ENCODE results near the gene CHFR.
"Not testable (repeated sequence)": the region's sequence is repeated elsewhere in the genome, so short reads cannot be mapped to it uniquely, and the experiment has no call there.

CHFR gene

GRCh38 chr12:132874175-132874574, 13.2 kb downstream of the CHFR start:
- no peak for DNase-seq (ENCODE audit: low read depth in 2 of 2)

GRCh38 chr12:132873724-132874123, 13.7 kb downstream of the CHFR start:
- no peak for DNase-seq (ENCODE audit: low read depth in 2 of 2)

GRCh38 chr12:132872975-132873421, 14.4 kb downstream of the CHFR start:
- DNase-seq (ENCODE audit: low read depth in 2 of 2), result no peak

GRCh38 chr12:132872073-132872855, 15.1 kb downstream of the CHFR start:
- no peak for DNase-seq (ENCODE audit: low read depth in 2 of 2)

GRCh38 chr12:132869551-132869950, 17.9 kb downstream of the CHFR start:
- no peak for DNase-seq (ENCODE audit: low read depth in 2 of 2)

GRCh38 chr12:132866251-132866828, 21.1 kb downstream of the CHFR start:
- no peak for DNase-seq (ENCODE audit: low read depth in 2 of 2)

- DNase-seq (ENCODE audit: low read depth in 2 of 2), result no peak
Measured at GRCh38 chr12:132861558-132861957, 25.8 kb downstream of the CHFR start.

GRCh38 chr12:132858718-132859266, 28.6 kb downstream of the CHFR start:
- DNase-seq (ENCODE audit: low read depth in 2 of 2), result no peak

- not testable (repeated sequence) for DNase-seq (ENCODE audit: low read depth in 2 of 2)
Measured at GRCh38 chr12:132857019-132857418, 30.4 kb downstream of the CHFR start.

GRCh38 chr12:132856581-132856980, 30.8 kb downstream of the CHFR start:
- DNase-seq (ENCODE audit: low read depth in 2 of 2), result no peak

- not testable (repeated sequence) for DNase-seq (ENCODE audit: low read depth in 2 of 2)
Measured at GRCh38 chr12:132855211-132855610, 32.2 kb downstream of the CHFR start.

GRCh38 chr12:132853285-132854092, 33.9 kb downstream of the CHFR start:
- no peak for DNase-seq (ENCODE audit: low read depth in 2 of 2)

GRCh38 chr12:132852496-132852895, 34.9 kb downstream of the CHFR start:
- DNase-seq (ENCODE audit: low read depth in 2 of 2), result no peak

- DNase-seq (ENCODE audit: low read depth in 2 of 2), result no peak
Measured at GRCh38 chr12:132851465-132851864, 35.9 kb downstream of the CHFR start.

- DNase-seq (ENCODE audit: low read depth in 2 of 2), result no peak
Measured at GRCh38 chr12:132850291-132850690, 37.1 kb downstream of the CHFR start.

GRCh38 chr12:132848521-132848920, 38.9 kb downstream of the CHFR start:
- no peak for DNase-seq (ENCODE audit: low read depth in 2 of 2)

- no peak for DNase-seq (ENCODE audit: low read depth in 2 of 2)
Measured at GRCh38 chr12:132847363-132848356, 39.7 kb downstream of the CHFR start.

- not testable (repeated sequence) for DNase-seq (ENCODE audit: low read depth in 2 of 2)
Measured at GRCh38 chr12:132844681-132845080, 42.7 kb downstream of the CHFR start.

GRCh38 chr12:132842449-132843045, 44.9 kb downstream of the CHFR start:
- no peak for DNase-seq (ENCODE audit: low read depth in 2 of 2)

- no peak for DNase-seq (ENCODE audit: low read depth in 2 of 2)
Measured at GRCh38 chr12:132841151-132841550, 46.3 kb downstream of the CHFR start.

- no peak for DNase-seq (ENCODE audit: low read depth in 2 of 2)
Measured at GRCh38 chr12:132840536-132840935, 46.9 kb downstream of the CHFR start.

Data from stimulated activated CD8-positive, alpha-beta memory T cell treated with anti-CD3 and anti-CD28 coated beads, Interleukin-7, amount 100 ng/mL, for 1 hour (primary cell).